Kidney (tissue), 14 donors: ENCODE data around the gene TKTL1. TPM values are rescaled to one million over a fixed set of nuclear protein-coding genes. Genes with fewer than 3 reads are reported as not detected.

Source experiments
- DNase-seq, 5 donors: peaks; one replicate each; pipeline ENCODE4 v3.0.0-alpha.2; 2013 to 2020
- FAIRE-seq: peaks from 2 replicates; lab custom pipeline; 2012; peaks lifted over from hg19 to GRCh38; lab: Jason Lieb, UNC
- H3K27ac ChIP-seq, 2 donors: one replicate each; pipeline ENCODE4 v1.7.0; 2013; ENCODE audit warnings: low read depth in 2 of 2, low read length in 2 of 2, inconsistent platforms in 1 of 2
- H3K27me3 ChIP-seq: one replicate; pipeline ENCODE4 v1.7.1; 2013; ENCODE audit warnings: low read length, inconsistent platforms; ENCODE audit not compliant: control insufficient read depth, insufficient read depth
- H3K36me3 ChIP-seq, 3 donors: one replicate each; pipeline versions ENCODE4 v1.7.0 to v1.7.1; 2013; ENCODE audit warnings: low read length in 3 of 3, control low read depth in 1 of 3, inconsistent platforms in 1 of 3; ENCODE audit not compliant: insufficient read depth in 3 of 3, control insufficient read depth in 2 of 3
- H3K4me1 ChIP-seq, 3 donors: one replicate each; pipeline versions ENCODE4 v1.7.0 to v1.7.1; 2013; ENCODE audit warnings: low read length in 3 of 3, inconsistent platforms in 1 of 3, low read depth in 1 of 3; ENCODE audit not compliant: control insufficient read depth in 2 of 3, insufficient read depth in 2 of 3
- H3K4me3 ChIP-seq, 3 donors: one replicate each; pipeline versions ENCODE4 v1.7.0 to v1.8.1; 2013; ENCODE audit warnings: low read length in 3 of 3, control low read depth in 1 of 3, inconsistent platforms in 1 of 3
- H3K9ac ChIP-seq, 3 donors: one replicate each; pipeline versions ENCODE4 v1.7.0 to v1.7.1; 2013; ENCODE audit warnings: low read length in 3 of 3, control low read depth in 1 of 3, inconsistent platforms in 1 of 3
- H3K9me3 ChIP-seq, 3 donors: one replicate each; pipeline versions ENCODE4 v1.7.0 to v1.7.1; 2013; ENCODE audit warnings: low read length in 3 of 3, control low read depth in 1 of 3, inconsistent platforms in 1 of 3; ENCODE audit not compliant: control insufficient read depth in 2 of 3, insufficient read depth in 1 of 3
- CTCF ChIP-seq: IDR thresholded peaks from 3 replicates; pipeline ENCODE4 v1.5.1; 2012; ENCODE audit warnings: mild to moderate bottlenecking, moderate library complexity, borderline replicate concordance; ENCODE audit not compliant: insufficient read depth; ENCODE audit errors: extremely low read depth
- intact Hi-C: fragments of 100-400 bp; cut with DNase I; formaldehyde crosslinking; loops from one replicate; pipeline ENCODE4 v1.11.1; 2022
- polyA plus RNA-seq: library from polyadenylated mRNA; stranded (reverse); fragments of 350-450 nt; fragmentation: Illumina TruSeq; extraction: RNeasy Lipid Tissue Mini Kit (QIAGEN cat#74804); gene quantifications from one replicate; pipeline ENCODE4 v1.2.3, GENCODE V29; 2014; ENCODE audit warnings: low read depth, low replicate concordance; ENCODE audit not compliant: insufficient read depth
- total RNA-seq: library from RNA; stranded (reverse); fragmentation: NEBNext Ultra II Directional; extraction: Animal tissue kit (Norgen Biotek cat#: 25700); gene quantifications from one replicate; pipeline ENCODE4 v1.2.1, GENCODE V29; 2021
- donor health status: control.
- donor health status: control.
- donor health status: control.
- donor health status: control.
- donor health status: control.
- donor health status: DM: yes; HTN: yes; CAD: no.
- donor health status: Normal renal cell carcinoma (clear cell type).

TKTL1 gene
- total and polyA plus RNA-seq, 2 donors from 2014 or later = 0.30 to 0.38 TPM

- Histone ChIP-seq H3K9me3 (no peaks in the 10 kb centered on the region), H3K27ac (peak overlapping the region; percentile 93 to 94), H3K27me3 (no peaks in the 10 kb centered on the region), H3K36me3 (peaks cover 0 to 8% (median 0%) of the 10 kb centered on the region in 3 donors), H3K4me1 (peaks cover 0 to 13% (median 0%) of the 10 kb centered on the region in 3 donors), H3K9ac (peak overlapping the region; percentile 41 to 89 (median 69)), H3K4me3 (peak overlapping the region; percentile 78 to 82 (median 81))
- TF ChIP-seq CTCF = no peak
- DNase-seq = peak in 3 of 5 donors; percentile 32 to 85 (median 55)
- intact Hi-C loops = no loop called here
- FAIRE-seq = no peak
These were observed 74.9 kb downstream of the TKTL1 start for GRCh38 chrX:154370300-154371016.

GRCh38 chrX:154371017-154371788 lies 75.6 kb downstream of the TKTL1 start:
- Histone ChIP-seq H3K9ac (peak overlapping the region; percentile 41 to 69 (median 58)), H3K9me3 (no peaks in the 10 kb centered on the region), H3K27me3 (no peaks in the 10 kb centered on the region), H3K4me3 (peak overlapping the region; percentile 78 to 82 (median 80)), H3K27ac (peak overlapping the region; percentile 65 to 82), H3K4me1 (peaks cover 0 to 13% (median 0%) of the 10 kb centered on the region in 3 donors), H3K36me3 (peaks cover 0 to 8% (median 0%) of the 10 kb centered on the region in 3 donors)
- FAIRE-seq (no peak), DNase-seq (peak; percentile 94 to 99 (median 95))
- no peak for TF ChIP-seq CTCF
- intact Hi-C loops = no loop called here

- peak in 3 of 5 donors; percentile 20 to 83 (median 59) for DNase-seq
- Histone ChIP-seq H3K27ac (peak overlapping the region; percentile 37 to 51), H3K9me3 (no peaks in the 10 kb centered on the region), H3K4me3 (peak overlapping the region in 1 of 3 donors; percentile 44), H3K9ac (no peak overlapping the region), H3K36me3 (peaks cover 0 to 7% (median 0%) of the 10 kb centered on the region in 3 donors), H3K27me3 (no peaks in the 10 kb centered on the region), H3K4me1 (peaks cover 0 to 13% (median 0%) of the 10 kb centered on the region in 3 donors)
- intact Hi-C loops = no loop called here
- FAIRE-seq = no peak
- TF ChIP-seq CTCF = no peak
These were observed 76.2 kb downstream of the TKTL1 start for GRCh38 chrX:154371789-154372300.
